ENCODE results near the gene POLD4. TPM values are rescaled to one million over a fixed set of nuclear protein-coding genes. Genes with fewer than 3 reads are reported as not detected.

Gene POLD4
- total RNA-seq, 2 experiments from 2014 or later = 153 to 171 TPM

DNA sequence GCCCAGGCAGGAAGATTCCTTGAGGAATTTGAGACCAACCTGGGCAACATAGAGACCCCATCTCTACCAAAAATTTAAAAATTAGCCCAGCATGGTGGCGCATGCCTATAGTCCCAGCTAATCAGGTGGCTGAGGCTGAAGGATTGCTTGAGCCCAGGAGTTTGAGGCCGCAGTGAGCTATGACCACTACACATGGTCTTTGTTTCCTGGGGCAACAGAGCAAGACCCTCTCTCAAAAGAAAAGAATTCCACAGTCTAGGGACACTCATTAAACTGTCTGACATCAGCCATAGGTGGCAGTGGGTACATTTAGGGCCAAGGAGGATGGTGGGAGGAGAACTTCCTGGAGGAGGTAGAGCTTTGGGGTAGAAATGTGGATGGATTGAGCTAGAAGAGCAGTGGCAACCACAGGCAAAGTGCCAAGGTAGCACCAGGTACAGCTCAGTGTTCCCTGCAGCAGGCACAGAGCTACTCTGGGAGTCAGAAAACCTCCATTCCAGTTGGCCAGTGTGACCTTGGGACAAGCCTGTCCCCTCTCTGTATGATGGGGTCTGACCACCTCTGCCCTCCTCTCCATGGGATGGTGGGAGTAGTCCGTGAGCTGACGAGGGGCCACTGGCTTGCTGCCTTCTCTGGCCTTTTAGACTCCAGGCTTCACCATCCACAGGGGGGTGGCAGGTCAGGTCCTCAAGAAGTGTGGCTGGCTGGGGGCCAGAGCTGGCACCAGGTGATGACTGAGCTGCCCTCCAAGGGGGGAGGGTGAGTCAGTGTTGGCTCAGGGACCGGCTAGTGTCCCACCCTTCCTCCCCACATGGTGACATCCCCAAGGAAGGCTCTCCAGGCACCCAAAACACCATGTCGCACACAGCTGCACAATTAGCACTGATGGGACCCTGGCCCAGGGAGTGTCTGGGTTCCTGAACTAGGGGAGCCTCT, 23.8 kb upstream of the POLD4 start:
- no peak overlapping the region for H2AFZ ChIP-seq (ENCODE audit: low read length)

DNA sequence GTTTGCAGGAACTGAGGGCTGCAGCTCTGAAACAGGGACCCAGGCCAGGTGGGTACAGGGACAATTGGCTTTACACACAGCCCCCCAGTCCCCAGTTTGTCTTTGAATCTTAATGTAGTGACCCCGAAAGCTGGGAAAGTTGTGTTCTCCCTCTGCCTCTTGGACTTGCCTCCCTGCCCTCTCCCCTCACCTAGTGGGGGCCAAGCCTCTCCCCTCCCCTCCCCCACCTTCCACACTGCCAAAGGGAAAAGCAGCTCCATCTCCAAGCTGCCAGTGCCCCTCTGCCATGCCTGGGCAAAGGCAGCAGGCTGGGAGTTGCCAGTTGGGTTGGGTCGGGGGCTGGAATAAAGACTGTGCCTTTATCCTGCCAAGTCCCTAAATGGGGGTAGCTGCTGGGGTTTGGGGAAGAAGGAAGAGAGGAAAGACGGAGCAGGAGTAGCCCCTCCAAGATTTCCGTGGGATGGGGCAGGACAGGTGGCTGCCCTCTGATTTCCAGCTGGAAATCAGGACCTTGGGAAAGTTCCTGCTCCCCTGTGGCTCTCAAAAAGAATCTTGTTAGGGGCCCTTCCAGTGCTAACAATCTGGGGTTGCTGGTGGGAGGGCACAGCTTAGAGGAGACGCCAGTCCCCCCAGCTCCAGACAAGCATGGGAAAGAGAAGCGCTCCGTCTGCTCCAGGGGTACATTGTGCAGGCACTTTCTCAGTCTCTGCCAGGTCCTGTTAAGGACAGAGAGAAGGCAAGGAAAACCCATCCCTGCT, 22.9 kb upstream of the POLD4 start:
- no TSS peak for BruUV-seq (replicated peaks)
- no peaks in the 10 kb centered on the region for H3K79me2 ChIP-seq (ENCODE audit: insufficient read depth, low read depth, low read length)
- intact Hi-C loops (cut with micrococcal nuclease; ENCODE audit: unreplicated experiment) = no loop called here
- H3K9me3 ChIP-seq (ENCODE audit: low read length) = no peaks in the 10 kb centered on the region
- H3K36me3 ChIP-seq (ENCODE audit: insufficient read depth, low read length) = no peaks in the 10 kb centered on the region
- no peak for TF ChIP-seq EZH2phosphoT487 (IDR thresholded peaks at IDR 0.05; ENCODE audit: borderline replicate concordance, low read depth, low read length)
- TF ChIP-seq, protein P1, sequence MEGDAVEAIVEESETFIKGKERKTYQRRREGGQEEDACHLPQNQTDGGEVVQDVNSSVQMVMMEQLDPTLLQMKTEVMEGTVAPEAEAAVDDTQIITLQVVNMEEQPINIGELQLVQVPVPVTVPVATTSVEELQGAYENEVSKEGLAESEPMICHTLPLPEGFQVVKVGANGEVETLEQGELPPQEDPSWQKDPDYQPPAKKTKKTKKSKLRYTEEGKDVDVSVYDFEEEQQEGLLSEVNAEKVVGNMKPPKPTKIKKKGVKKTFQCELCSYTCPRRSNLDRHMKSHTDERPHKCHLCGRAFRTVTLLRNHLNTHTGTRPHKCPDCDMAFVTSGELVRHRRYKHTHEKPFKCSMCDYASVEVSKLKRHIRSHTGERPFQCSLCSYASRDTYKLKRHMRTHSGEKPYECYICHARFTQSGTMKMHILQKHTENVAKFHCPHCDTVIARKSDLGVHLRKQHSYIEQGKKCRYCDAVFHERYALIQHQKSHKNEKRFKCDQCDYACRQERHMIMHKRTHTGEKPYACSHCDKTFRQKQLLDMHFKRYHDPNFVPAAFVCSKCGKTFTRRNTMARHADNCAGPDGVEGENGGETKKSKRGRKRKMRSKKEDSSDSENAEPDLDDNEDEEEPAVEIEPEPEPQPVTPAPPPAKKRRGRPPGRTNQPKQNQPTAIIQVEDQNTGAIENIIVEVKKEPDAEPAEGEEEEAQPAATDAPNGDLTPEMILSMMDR (conservative IDR thresholded peaks at IDR 0.05; ENCODE audit: low read length) = no peak
- DNase-seq (ENCODE audit: low spot score) = no peak
- H3K4me1 ChIP-seq (ENCODE audit: insufficient read depth, low read length, poor library complexity, severe bottlenecking) = peaks cover 46% of the 10 kb centered on the region
- no peak overlapping the region for H3K4me2 ChIP-seq (ENCODE audit: low read length)
- ChIA-PET POLR2A (interaction anchor here (7.7 kb wide), 1 partner anchor 23 kb away, joined by 106 read pairs; the partner anchor contains the start of gene POLD4), CTCF (ENCODE audit: unreplicated experiment) (interaction anchor here (0.6 to 2.2 kb wide), 2 partner anchors 25 to 106 kb away, joined by 4 to 6 read pairs; no protein-coding TSS in a partner anchor)
- H3K27ac ChIP-seq (ENCODE audit: low read depth, low read length, poor library complexity, severe bottlenecking) = no peak overlapping the region
- H3K4me3 ChIP-seq (ENCODE audit: low read depth, low read length, poor library complexity, severe bottlenecking) = no peak overlapping the region
- H2AFZ ChIP-seq (ENCODE audit: low read length) = no peak overlapping the region
- H3K9me2 ChIP-seq (ENCODE audit: insufficient read depth, low read length) = no peaks in the 10 kb centered on the region
- no peaks in the 10 kb centered on the region for H4K20me1 ChIP-seq (ENCODE audit: insufficient read depth, low read length)

More for the DNA sequence above, 23.8 kb upstream of the POLD4 start:
- H3K9me3 ChIP-seq (ENCODE audit: low read length) = no peaks in the 10 kb centered on the region
- no peak overlapping the region for H3K4me2 ChIP-seq (ENCODE audit: low read length)
- peaks cover 44% of the 10 kb centered on the region for H3K4me1 ChIP-seq (ENCODE audit: insufficient read depth, low read length, poor library complexity, severe bottlenecking)
- no peak for DNase-seq (ENCODE audit: low spot score)
- H3K27ac ChIP-seq (ENCODE audit: low read depth, low read length, poor library complexity, severe bottlenecking) = no peak overlapping the region
- H3K4me3 ChIP-seq (ENCODE audit: low read depth, low read length, poor library complexity, severe bottlenecking) = no peak overlapping the region
- TF ChIP-seq, protein P1 (conservative IDR thresholded peaks at IDR 0.05; ENCODE audit: low read length) = no peak
- no peak for TF ChIP-seq EZH2phosphoT487 (IDR thresholded peaks at IDR 0.05; ENCODE audit: borderline replicate concordance, low read depth, low read length)
- H4K20me1 ChIP-seq (ENCODE audit: insufficient read depth, low read length) = no peaks in the 10 kb centered on the region
- ChIA-PET CTCF (ENCODE audit: unreplicated experiment) (interaction anchor here (0.6 to 2.2 kb wide), 2 partner anchors 25 to 282 kb away, joined by 3 to 6 read pairs; no protein-coding TSS in a partner anchor), POLR2A (interaction anchor here (7.7 kb wide), 1 partner anchor 24 kb away, joined by 106 read pairs; the partner anchor contains the start of gene POLD4)
- intact Hi-C loops (cut with micrococcal nuclease; ENCODE audit: unreplicated experiment) = no loop called here
- no peaks in the 10 kb centered on the region for H3K79me2 ChIP-seq (ENCODE audit: insufficient read depth, low read depth, low read length)
- H3K36me3 ChIP-seq (ENCODE audit: insufficient read depth, low read length) = no peaks in the 10 kb centered on the region
- no TSS peak for BruUV-seq (replicated peaks)
- H3K9me2 ChIP-seq (ENCODE audit: insufficient read depth, low read length) = no peaks in the 10 kb centered on the region
